Activated gamma-delta T cell treated with Interleukin-2 at 50 U/mL for 16 hours (primary cell): ENCODE data around the gene GTF2H2.
"Not testable (repeated sequence)": the region's sequence is repeated elsewhere in the genome, so short reads cannot be mapped to it uniquely, and the experiment has no call there.

ENCODE experiments used
- DNase-seq: peaks from one replicate; pipeline ENCODE4 v3.0.0-alpha.2; 2020

The GTF2H2 gene

DNA sequence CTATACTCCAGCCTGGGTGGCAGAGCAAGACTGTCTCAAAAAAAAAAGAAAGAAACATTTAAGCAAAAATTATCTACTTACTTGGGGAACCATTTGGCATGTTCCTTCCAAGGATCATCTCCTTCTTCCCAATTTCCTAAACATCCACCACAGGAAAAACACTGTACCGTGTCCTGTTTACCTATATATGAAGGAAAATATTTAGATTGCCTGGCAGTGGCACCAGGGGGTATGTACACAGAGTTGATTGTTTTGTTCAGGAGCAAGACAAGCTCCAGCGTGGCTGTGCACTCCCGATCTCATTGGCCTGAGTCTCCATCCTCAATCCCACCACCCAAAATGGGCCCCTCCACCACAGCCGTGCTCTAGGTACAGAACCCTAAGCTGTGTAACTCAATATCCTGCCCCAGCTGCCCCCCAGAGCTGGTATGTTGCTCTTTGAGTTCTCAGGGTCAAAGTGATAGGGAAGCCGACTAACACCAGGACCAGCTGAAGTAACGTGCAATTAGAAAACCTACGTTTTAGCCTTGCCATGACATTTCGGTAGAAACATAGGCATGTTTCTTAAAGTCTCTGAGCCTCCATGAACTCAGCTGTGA is 56.2 kb downstream of the GTF2H2 start:
- DNase-seq = no peak

DNA sequence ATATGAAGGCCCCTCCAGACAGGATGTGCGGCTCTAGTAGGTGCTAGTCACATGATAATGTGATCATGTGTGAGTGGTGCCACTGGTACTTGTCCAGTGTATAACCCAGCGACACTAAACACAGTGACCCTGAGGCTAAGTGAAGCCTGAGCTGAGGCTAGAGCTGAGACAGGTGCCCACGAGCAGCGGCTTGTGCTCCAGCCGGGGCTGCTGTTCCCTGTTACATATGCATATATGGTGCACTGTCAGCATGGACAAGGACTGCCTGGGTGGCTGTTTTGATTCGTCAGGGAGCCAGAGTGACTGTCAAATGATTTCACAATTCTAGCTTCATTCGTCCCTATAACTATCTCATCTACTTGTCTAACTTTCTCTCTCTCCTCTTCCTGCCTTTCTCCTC is 60.5 kb downstream of the GTF2H2 start:
- not testable (repeated sequence) for DNase-seq
